ENCODE data around the gene LRMDA.

LRMDA gene

GRCh38 chr10:75962395-75963061 is 531.1 kb downstream of the LRMDA start:
- Histone ChIP-seq H4K20me1 (ENCODE audit: insufficient read depth, low read length) (no peaks in the 10 kb centered on the region), H3K9ac (ENCODE audit: low read length) (no peak overlapping the region), H3K4me1 (ENCODE audit: low read length) (no peaks in the 10 kb centered on the region), H3K27ac (ENCODE audit: low read length) (no peak overlapping the region), H3K4me3 (ENCODE audit: low read length) (no peak overlapping the region), H3K4me2 (ENCODE audit: low read length) (no peak overlapping the region), H3K27me3 (ENCODE audit: low read depth, low read length) (no peaks in the 10 kb centered on the region), H3K9me3 (ENCODE audit: insufficient read depth, low read length) (no peaks in the 10 kb centered on the region), H3K79me2 (ENCODE audit: low read length) (no peaks in the 10 kb centered on the region), H2AFZ (ENCODE audit: low read depth, low read length) (no peak overlapping the region), H3K36me3 (replicated peaks; ENCODE audit: low read depth, low read length) (no peaks in the 10 kb centered on the region)
- no peak for TF ChIP-seq CTCF (IDR thresholded peaks at IDR 0.05; ENCODE audit: low read depth, low read length)
- TF ChIP-seq EZH2phosphoT487 (IDR thresholded peaks at IDR 0.05; ENCODE audit: low read depth), result no peak

GRCh38 chr10:75967491-75967890 is 536.1 kb downstream of the LRMDA start:
- no peak overlapping the region for H3K4me2 ChIP-seq (ENCODE audit: low read length)
- no peaks in the 10 kb centered on the region for H3K4me1 ChIP-seq (ENCODE audit: low read length)
- H3K79me2 ChIP-seq (ENCODE audit: low read length), result no peaks in the 10 kb centered on the region
- H2AFZ ChIP-seq (ENCODE audit: low read depth, low read length), result no peak overlapping the region
- TF ChIP-seq CTCF (IDR thresholded peaks at IDR 0.05; ENCODE audit: low read depth, low read length) (no peak), EZH2phosphoT487 (IDR thresholded peaks at IDR 0.05; ENCODE audit: low read depth) (no peak)
- H3K4me3 ChIP-seq (ENCODE audit: low read length), result no peak overlapping the region
- no peak overlapping the region for H3K9ac ChIP-seq (ENCODE audit: low read length)
- no peaks in the 10 kb centered on the region for H4K20me1 ChIP-seq (ENCODE audit: insufficient read depth, low read length)
- no peaks in the 10 kb centered on the region for H3K9me3 ChIP-seq (ENCODE audit: insufficient read depth, low read length)
- H3K27ac ChIP-seq (ENCODE audit: low read length), result no peak overlapping the region
- no peaks in the 10 kb centered on the region for H3K27me3 ChIP-seq (ENCODE audit: low read depth, low read length)
- no peaks in the 10 kb centered on the region for H3K36me3 ChIP-seq (replicated peaks; ENCODE audit: low read depth, low read length)

- Histone ChIP-seq H3K27me3 (ENCODE audit: low read depth, low read length) (no peaks in the 10 kb centered on the region), H3K4me2 (ENCODE audit: low read length) (no peak overlapping the region), H3K9me3 (ENCODE audit: insufficient read depth, low read length) (no peaks in the 10 kb centered on the region), H3K4me3 (ENCODE audit: low read length) (no peak overlapping the region), H3K36me3 (replicated peaks; ENCODE audit: low read depth, low read length) (no peaks in the 10 kb centered on the region), H3K79me2 (ENCODE audit: low read length) (no peaks in the 10 kb centered on the region), H2AFZ (ENCODE audit: low read depth, low read length) (no peak overlapping the region), H3K9ac (ENCODE audit: low read length) (no peak overlapping the region), H4K20me1 (ENCODE audit: insufficient read depth, low read length) (no peaks in the 10 kb centered on the region), H3K27ac (ENCODE audit: low read length) (no peak overlapping the region), H3K4me1 (ENCODE audit: low read length) (no peaks in the 10 kb centered on the region)
- TF ChIP-seq EZH2phosphoT487 (IDR thresholded peaks at IDR 0.05; ENCODE audit: low read depth) (no peak), CTCF (IDR thresholded peaks at IDR 0.05; ENCODE audit: low read depth, low read length) (no peak)
These were observed 537.6 kb downstream of the LRMDA start for GRCh38 chr10:75969031-75969430.

DNA sequence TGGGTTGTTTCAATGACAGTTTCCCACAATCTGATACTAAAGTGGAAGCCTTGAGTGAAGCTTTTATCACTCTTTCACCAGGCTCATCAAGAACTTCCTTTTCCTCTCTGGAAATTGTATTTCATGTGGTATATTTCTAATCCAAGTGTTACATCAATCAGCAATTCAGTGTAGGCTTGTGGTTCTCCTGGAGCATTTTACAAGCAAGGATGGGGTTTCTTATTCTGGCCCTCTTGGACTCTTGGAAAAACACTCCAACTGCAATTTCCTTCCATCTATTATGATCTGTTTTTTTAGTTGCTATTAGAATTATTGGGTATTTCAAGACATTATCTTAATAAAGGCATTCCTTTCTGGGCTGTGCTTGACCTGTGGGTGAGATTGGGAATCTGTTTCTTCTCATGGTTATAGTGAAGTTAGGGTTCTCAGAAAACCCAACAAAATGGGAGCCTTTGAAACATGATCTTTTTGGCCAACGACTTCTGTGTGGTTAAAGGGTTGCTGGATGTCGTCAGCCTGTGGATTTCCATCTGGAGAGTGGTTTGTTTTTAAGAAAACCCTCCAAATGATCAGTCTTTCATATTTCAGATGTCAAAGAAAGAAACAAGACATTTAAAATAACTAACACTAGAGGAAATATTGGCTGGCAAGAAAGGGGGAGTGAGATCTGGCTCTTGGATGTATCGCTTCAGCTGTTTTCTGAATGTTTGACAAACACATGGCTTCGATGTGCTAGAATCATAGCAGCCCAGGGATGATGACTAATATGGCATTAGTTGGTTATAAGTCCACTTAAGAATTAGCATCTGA is 540.2 kb downstream of the LRMDA start:
- TF ChIP-seq CTCF (IDR thresholded peaks at IDR 0.05; ENCODE audit: low read depth, low read length), result no peak
- no peak for TF ChIP-seq EZH2phosphoT487 (IDR thresholded peaks at IDR 0.05; ENCODE audit: low read depth)

More for the DNA sequence above, 540.2 kb downstream of the LRMDA start:
- Histone ChIP-seq H3K4me2 (ENCODE audit: low read length) (no peak overlapping the region), H3K4me3 (ENCODE audit: low read length) (no peak overlapping the region), H3K9me3 (ENCODE audit: insufficient read depth, low read length) (no peaks in the 10 kb centered on the region), H3K36me3 (replicated peaks; ENCODE audit: low read depth, low read length) (no peaks in the 10 kb centered on the region), H3K9ac (ENCODE audit: low read length) (no peak overlapping the region), H3K4me1 (ENCODE audit: low read length) (no peaks in the 10 kb centered on the region), H4K20me1 (ENCODE audit: insufficient read depth, low read length) (no peaks in the 10 kb centered on the region), H3K27me3 (ENCODE audit: low read depth, low read length) (no peaks in the 10 kb centered on the region), H3K79me2 (ENCODE audit: low read length) (no peaks in the 10 kb centered on the region), H2AFZ (ENCODE audit: low read depth, low read length) (no peak overlapping the region), H3K27ac (ENCODE audit: low read length) (no peak overlapping the region)

Data from OCI-LY3 (cell line).